HG03025 (cell line): ENCODE data around the gene PSG7.
"Not testable (repeated sequence)": the region's sequence is repeated elsewhere in the genome, so short reads cannot be mapped to it uniquely, and the experiment has no call there.

Experiments
- ATAC-seq: cut with Tn5 transposase; IDR thresholded peaks from one replicate; pipeline ENCODE4 v1.9.1; 2021; ENCODE audit warnings: mild to moderate bottlenecking, moderate library complexity; ENCODE audit not compliant: unreplicated experiment, low FRiP score

Gene PSG7

DNA sequence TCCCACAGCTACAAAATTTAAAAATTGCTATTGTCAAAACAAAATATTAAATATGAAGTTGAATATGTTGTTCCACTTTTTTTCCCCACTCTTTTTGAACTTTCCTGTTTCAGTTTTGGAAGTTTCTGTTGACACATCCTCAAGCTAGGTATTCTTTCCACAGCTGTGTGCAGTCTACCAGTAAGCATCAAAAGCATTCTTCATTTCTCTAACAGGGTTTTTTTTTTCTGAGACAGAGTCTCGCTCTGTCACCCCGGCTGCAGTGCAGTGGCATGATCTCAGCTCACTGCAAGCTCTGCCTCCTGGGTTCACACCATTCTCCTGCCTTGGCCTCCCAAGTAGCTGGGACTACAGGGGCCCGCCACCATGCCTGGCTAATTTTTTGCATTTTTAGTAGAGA, 62.9 kb downstream of the PSG7 start:
- not testable (repeated sequence) for ATAC-seq
